Measurements from ENCODE around the gene ACVR1. TPM values are rescaled to one million over a fixed set of nuclear protein-coding genes. Genes with fewer than 3 reads are reported as not detected.

The ACVR1 gene
- total RNA-seq, 5 donors from 2014 or later (not counting 1 experiment from before 2014, with no cell fraction given): 18.3 to 31.5 (median 25.1) TPM

- no peaks in the 10 kb centered on the region for H3K27me3 Mint-ChIP-seq
- Histone ChIP-seq H3K27me3 (replicated peaks in 1 of 2; ENCODE audit: control insufficient read depth in 2 of 2, extremely low read depth in 1 of 2, insufficient read depth in 2 of 2, low read length in 1 of 2) (no peaks in the 10 kb centered on the region), H3K36me3 (ENCODE audit: control insufficient read depth in 2 of 2, extremely low read depth in 1 of 2, insufficient read depth in 1 of 2, low read length in 1 of 2) (no peaks in the 10 kb centered on the region), H3K4me3 (ENCODE audit: control insufficient read depth in 1 of 2, extremely low read depth in 1 of 2, low read length in 1 of 2) (no peak overlapping the region), H3K9me3 (no peaks in the 10 kb centered on the region), H3K4me1 (ENCODE audit: control insufficient read depth in 1 of 2, extremely low read depth in 1 of 2, insufficient read depth in 2 of 2, low read length in 2 of 2) (no peaks in the 10 kb centered on the region), H3K27ac (ENCODE audit: low read length) (no peak overlapping the region)
- H3K36me3 Mint-ChIP-seq: no peaks in the 10 kb centered on the region
- H3K4me1 Mint-ChIP-seq: peaks cover 60 to 69% (median 69%) of the 10 kb centered on the region in 3 donors
- CTCF ChIA-PET: interaction anchor here in 1 of 2 donors (0.7 kb wide), 2 partner anchors 64 to 436 kb away, joined by 3 to 5 read pairs; no protein-coding TSS in a partner anchor
- no peak overlapping the region for H3K27ac Mint-ChIP-seq
- no peak for ATAC-seq (replicated peaks in 1 of 4)
- no peaks in the 10 kb centered on the region for H3K9me3 Mint-ChIP-seq
- POLR2A ChIA-PET: interaction anchor here in 1 of 2 donors (0.6 kb wide), 2 partner anchors 16 to 1807 kb away, joined by 3 to 6 read pairs; no protein-coding TSS in a partner anchor
- DNase-seq: no peak
- H3K4me3 Mint-ChIP-seq: no peak overlapping the region
Observed at GRCh38 chr2:157867703-157868102, 8.4 kb downstream of the ACVR1 start.

- no peaks in the 10 kb centered on the region for H3K36me3 ChIP-seq (ENCODE audit: control insufficient read depth in 2 of 2, extremely low read depth in 1 of 2, insufficient read depth in 1 of 2, low read length in 1 of 2)
- 86% methylated on average over 3 of the region's 4 CpGs for WGBS (ENCODE audit: insufficient coverage)
- no peak for DNase-seq
- ChIA-PET POLR2A (interaction anchor here (0.6 kb wide), 2 partner anchors 50 to 1807 kb away, joined by 3 to 6 read pairs; no protein-coding TSS in a partner anchor), CTCF (no interaction called here)
- Mint-ChIP-seq H3K9me3 (no peaks in the 10 kb centered on the region), H3K27me3 (no peaks in the 10 kb centered on the region), H3K36me3 (no peaks in the 10 kb centered on the region), H3K4me3 (no peak overlapping the region), H3K27ac (peak overlapping the region in 1 of 2 donors; percentile 46), H3K4me1 (peaks cover 52 to 62% (median 61%) of the 10 kb centered on the region in 3 donors)
- no peaks in the 10 kb centered on the region for H3K4me1 ChIP-seq (ENCODE audit: control insufficient read depth in 1 of 2, extremely low read depth in 1 of 2, insufficient read depth in 2 of 2, low read length in 2 of 2)
- ATAC-seq (replicated peaks in 1 of 4): no peak
- H3K9me3 ChIP-seq: no peaks in the 10 kb centered on the region
- no peak overlapping the region for H3K4me3 ChIP-seq (ENCODE audit: control insufficient read depth in 1 of 2, extremely low read depth in 1 of 2, low read length in 1 of 2)
- H3K27me3 ChIP-seq (replicated peaks in 1 of 2; ENCODE audit: control insufficient read depth in 2 of 2, extremely low read depth in 1 of 2, insufficient read depth in 2 of 2, low read length in 1 of 2): no peaks in the 10 kb centered on the region
- H3K27ac ChIP-seq (ENCODE audit: low read length): no peak overlapping the region
Observed at GRCh38 chr2:157866666-157867642, 9.2 kb downstream of the ACVR1 start.

GRCh38 chr2:157866202-157866601, 9.9 kb downstream of the ACVR1 start:
- Histone ChIP-seq H3K27me3 (replicated peaks in 1 of 2; ENCODE audit: control insufficient read depth in 2 of 2, extremely low read depth in 1 of 2, insufficient read depth in 2 of 2, low read length in 1 of 2) (no peaks in the 10 kb centered on the region), H3K27ac (ENCODE audit: low read length) (no peak overlapping the region), H3K4me3 (ENCODE audit: control insufficient read depth in 1 of 2, extremely low read depth in 1 of 2, low read length in 1 of 2) (no peak overlapping the region), H3K4me1 (ENCODE audit: control insufficient read depth in 1 of 2, extremely low read depth in 1 of 2, insufficient read depth in 2 of 2, low read length in 2 of 2) (no peaks in the 10 kb centered on the region), H3K9me3 (no peaks in the 10 kb centered on the region), H3K36me3 (ENCODE audit: control insufficient read depth in 2 of 2, extremely low read depth in 1 of 2, insufficient read depth in 1 of 2, low read length in 1 of 2) (no peaks in the 10 kb centered on the region)
- H3K4me3 Mint-ChIP-seq: no peak overlapping the region
- ATAC-seq (replicated peaks in 1 of 4) (no peak), DNase-seq (no peak)
- CTCF ChIA-PET: no interaction called here
- no peak overlapping the region for H3K27ac Mint-ChIP-seq
- no peaks in the 10 kb centered on the region for H3K9me3 Mint-ChIP-seq
- POLR2A ChIA-PET: no interaction called here
- H3K27me3 Mint-ChIP-seq: no peaks in the 10 kb centered on the region
- WGBS (ENCODE audit: insufficient coverage): 100% methylated on average over 1 of the region's 3 CpGs
- H3K4me1 Mint-ChIP-seq: peaks cover 50 to 56% (median 56%) of the 10 kb centered on the region in 3 donors
- H3K36me3 Mint-ChIP-seq: no peaks in the 10 kb centered on the region

DNA sequence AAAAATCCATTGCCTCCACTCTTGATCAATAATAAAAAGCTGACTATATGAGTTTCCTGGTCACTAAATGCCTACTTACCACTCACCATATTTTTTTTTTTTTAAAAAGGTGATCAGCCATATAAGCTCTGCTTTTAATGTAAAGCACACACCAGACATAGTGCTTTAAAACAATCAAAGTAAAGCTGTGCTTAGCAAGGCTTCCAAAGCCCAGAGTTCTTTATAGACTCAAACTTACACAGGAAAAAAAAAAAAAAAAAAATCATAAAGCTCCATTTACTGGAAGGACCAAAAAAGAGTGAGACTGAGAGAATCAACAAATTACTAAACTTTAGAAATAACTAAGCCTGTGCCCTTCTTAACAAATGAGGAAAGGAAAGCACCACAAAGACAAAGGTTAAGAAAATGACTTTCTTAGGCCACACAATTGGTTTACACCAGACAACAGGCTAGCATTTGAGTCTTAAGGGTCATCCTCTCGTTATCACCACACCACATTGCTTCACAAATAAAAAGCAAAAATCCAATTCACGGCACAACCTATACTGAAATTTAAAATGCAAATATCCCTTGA, 11.2 kb downstream of the ACVR1 start:
- peaks cover 38 to 48% (median 44%) of the 10 kb centered on the region in 3 donors for H3K4me1 Mint-ChIP-seq
- CTCF ChIA-PET: interaction anchor here (0.6 to 1.2 kb wide), 4 partner anchors 12 to 889 kb away, joined by 3 read pairs; no protein-coding TSS in a partner anchor
- no peak for ATAC-seq (replicated peaks in 1 of 4)

GRCh38 chr2:157858846-157859245, 17.3 kb downstream of the ACVR1 start:
- Mint-ChIP-seq H3K4me3 (no peak overlapping the region), H3K27me3 (no peaks in the 10 kb centered on the region), H3K4me1 (peaks cover 5 to 17% (median 13%) of the 10 kb centered on the region in 3 donors), H3K27ac (no peak overlapping the region), H3K36me3 (peaks cover 34% of the 10 kb centered on the region), H3K9me3 (no peaks in the 10 kb centered on the region)
- ChIA-PET POLR2A (no interaction called here), CTCF (no interaction called here)
- Histone ChIP-seq H3K36me3 (ENCODE audit: control insufficient read depth in 2 of 2, extremely low read depth in 1 of 2, insufficient read depth in 1 of 2, low read length in 1 of 2) (no peaks in the 10 kb centered on the region), H3K9me3 (no peaks in the 10 kb centered on the region), H3K4me1 (ENCODE audit: control insufficient read depth in 1 of 2, extremely low read depth in 1 of 2, insufficient read depth in 2 of 2, low read length in 2 of 2) (no peaks in the 10 kb centered on the region), H3K27ac (ENCODE audit: low read length) (no peak overlapping the region), H3K4me3 (ENCODE audit: control insufficient read depth in 1 of 2, extremely low read depth in 1 of 2, low read length in 1 of 2) (no peak overlapping the region), H3K27me3 (replicated peaks in 1 of 2; ENCODE audit: control insufficient read depth in 2 of 2, extremely low read depth in 1 of 2, insufficient read depth in 2 of 2, low read length in 1 of 2) (no peaks in the 10 kb centered on the region)
- no peak for ATAC-seq (replicated peaks in 1 of 4)
- no peak for DNase-seq
- 100% methylated on average over 2 of the region's 6 CpGs for WGBS (ENCODE audit: insufficient coverage)

More for the DNA sequence above, 11.2 kb downstream of the ACVR1 start:
- Histone ChIP-seq H3K4me3 (ENCODE audit: control insufficient read depth in 1 of 2, extremely low read depth in 1 of 2, low read length in 1 of 2) (no peak overlapping the region), H3K27me3 (replicated peaks in 1 of 2; ENCODE audit: control insufficient read depth in 2 of 2, extremely low read depth in 1 of 2, insufficient read depth in 2 of 2, low read length in 1 of 2) (no peaks in the 10 kb centered on the region), H3K27ac (ENCODE audit: low read length) (no peak overlapping the region), H3K4me1 (ENCODE audit: control insufficient read depth in 1 of 2, extremely low read depth in 1 of 2, insufficient read depth in 2 of 2, low read length in 2 of 2) (no peaks in the 10 kb centered on the region), H3K36me3 (ENCODE audit: control insufficient read depth in 2 of 2, extremely low read depth in 1 of 2, insufficient read depth in 1 of 2, low read length in 1 of 2) (no peaks in the 10 kb centered on the region), H3K9me3 (no peaks in the 10 kb centered on the region)
- Mint-ChIP-seq H3K4me3 (no peak overlapping the region), H3K27ac (no peak overlapping the region), H3K36me3 (peaks cover 2% of the 10 kb centered on the region), H3K27me3 (no peaks in the 10 kb centered on the region), H3K9me3 (no peaks in the 10 kb centered on the region)
- POLR2A ChIA-PET: interaction anchor here (0.6 to 0.7 kb wide), 2 partner anchors 253 to 1722 kb away, joined by 3 read pairs; no protein-coding TSS in a partner anchor
- no peak for DNase-seq
- no CpG with 5 or more reads among the region's 2 CpGs for WGBS (ENCODE audit: insufficient coverage)

GRCh38 chr2:157857881-157858280, 18.2 kb downstream of the ACVR1 start:
- no peak overlapping the region for H3K4me3 Mint-ChIP-seq
- ATAC-seq (replicated peaks in 1 of 4) (no peak), DNase-seq (no peak)
- Histone ChIP-seq H3K36me3 (ENCODE audit: control insufficient read depth in 2 of 2, extremely low read depth in 1 of 2, insufficient read depth in 1 of 2, low read length in 1 of 2) (no peaks in the 10 kb centered on the region), H3K27ac (ENCODE audit: low read length) (no peak overlapping the region), H3K4me1 (ENCODE audit: control insufficient read depth in 1 of 2, extremely low read depth in 1 of 2, insufficient read depth in 2 of 2, low read length in 2 of 2) (no peaks in the 10 kb centered on the region), H3K9me3 (no peaks in the 10 kb centered on the region), H3K4me3 (ENCODE audit: control insufficient read depth in 1 of 2, extremely low read depth in 1 of 2, low read length in 1 of 2) (no peak overlapping the region), H3K27me3 (replicated peaks in 1 of 2; ENCODE audit: control insufficient read depth in 2 of 2, extremely low read depth in 1 of 2, insufficient read depth in 2 of 2, low read length in 1 of 2) (no peaks in the 10 kb centered on the region)
- 95% methylated on average over 4 of the region's 4 CpGs for WGBS (ENCODE audit: insufficient coverage)
- peaks cover 15 to 25% (median 18%) of the 10 kb centered on the region in 3 donors for H3K4me1 Mint-ChIP-seq
- POLR2A ChIA-PET: no interaction called here
- peaks cover 36% of the 10 kb centered on the region for H3K36me3 Mint-ChIP-seq
- CTCF ChIA-PET: interaction anchor here in 1 of 2 donors (0.5 kb wide), 1 partner anchor 546 kb away, joined by 3 read pairs; no protein-coding TSS in a partner anchor
- no peaks in the 10 kb centered on the region for H3K9me3 Mint-ChIP-seq
- H3K27me3 Mint-ChIP-seq: no peaks in the 10 kb centered on the region
- H3K27ac Mint-ChIP-seq: peak overlapping the region in 1 of 2 donors; percentile 6
